HG03520 (cell line): ENCODE measurements around the gene SMIM30.

Experiments
- ATAC-seq: cut with Tn5 transposase; IDR thresholded peaks from one replicate; pipeline ENCODE4 v1.9.1; 2021; ENCODE audit warnings: mild to moderate bottlenecking, moderate library complexity; ENCODE audit not compliant: unreplicated experiment

The SMIM30 gene

DNA sequence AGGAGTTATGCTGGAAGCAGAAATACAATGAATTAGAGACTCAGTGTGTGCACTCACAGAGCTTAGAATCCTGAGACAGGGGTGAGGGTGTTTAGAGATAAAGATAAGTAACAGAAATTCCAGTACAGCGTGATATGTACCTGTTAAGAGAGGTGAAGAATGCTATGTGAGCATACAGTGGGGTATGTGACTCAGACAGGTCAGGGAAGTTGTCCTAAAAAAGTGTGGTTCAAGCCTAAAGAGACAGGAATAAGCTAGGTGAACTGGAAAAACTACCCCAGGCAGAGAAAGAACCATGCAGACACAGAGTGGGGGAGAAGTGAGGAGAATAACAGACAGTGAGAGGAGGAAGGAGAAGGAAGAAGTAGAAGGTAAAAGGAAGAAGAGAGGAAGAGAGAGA lies 8.6 kb downstream of the SMIM30 start:
- no peak for ATAC-seq

DNA sequence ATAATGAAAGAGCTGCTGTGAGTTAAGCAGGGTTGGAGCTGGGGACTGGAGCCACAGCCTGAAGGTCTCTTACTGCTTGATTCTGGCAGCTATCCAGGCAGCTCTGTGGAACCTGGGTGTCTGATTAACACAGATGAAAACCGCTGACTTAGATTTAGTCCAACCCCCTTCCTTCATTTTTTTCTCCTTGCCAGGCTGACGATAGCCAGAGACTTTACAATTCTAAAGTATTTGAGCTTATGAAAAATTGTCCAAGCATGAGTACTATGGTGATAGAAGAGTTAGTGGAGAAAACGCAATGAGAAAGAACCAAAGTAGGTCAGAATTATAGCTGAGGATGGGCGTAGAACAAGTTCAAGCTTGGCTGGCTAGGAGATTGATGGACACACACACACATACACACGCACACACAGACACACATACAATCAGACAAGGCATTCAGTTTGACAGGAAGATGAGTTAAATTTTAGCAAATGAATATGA lies 18.2 kb downstream of the SMIM30 start:
- no peak for ATAC-seq

GRCh38 chr7:113099284-113099919 lies 19.0 kb downstream of the SMIM30 start:
- ATAC-seq: no peak

DNA sequence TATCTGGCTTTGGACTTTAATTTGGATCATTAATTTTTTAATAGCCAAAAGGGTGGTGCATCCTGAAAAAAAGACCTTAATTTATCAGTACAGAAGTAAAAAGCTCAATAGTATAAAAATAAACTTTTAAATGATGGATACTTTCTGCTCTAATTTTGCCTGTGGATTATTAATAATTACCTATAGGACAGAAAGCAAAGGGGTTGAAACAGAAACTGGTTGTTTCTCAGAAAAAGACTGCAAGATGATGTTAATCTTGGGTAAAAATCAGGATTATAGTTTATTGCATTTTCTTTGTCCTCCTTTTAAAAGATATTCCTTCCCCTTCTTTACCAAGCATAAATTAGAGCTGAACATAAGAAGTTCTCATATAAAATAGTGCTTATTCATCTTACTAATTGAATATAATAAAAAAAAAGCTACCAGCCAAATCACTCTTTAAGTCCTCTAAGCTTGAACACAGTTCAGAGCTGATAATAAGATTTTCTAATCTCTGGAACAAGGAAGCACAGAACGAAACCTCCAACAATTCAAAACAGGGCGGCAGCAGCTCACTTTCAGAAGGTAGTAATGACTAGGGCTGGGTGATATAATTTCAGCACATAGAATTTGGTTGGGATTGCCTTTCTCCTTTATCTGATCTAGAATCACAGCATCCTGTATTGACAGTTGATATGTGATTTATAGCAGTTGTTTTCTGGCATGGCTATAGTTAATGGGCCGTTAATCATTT lies 23.7 kb downstream of the SMIM30 start:
- ATAC-seq: no peak

DNA sequence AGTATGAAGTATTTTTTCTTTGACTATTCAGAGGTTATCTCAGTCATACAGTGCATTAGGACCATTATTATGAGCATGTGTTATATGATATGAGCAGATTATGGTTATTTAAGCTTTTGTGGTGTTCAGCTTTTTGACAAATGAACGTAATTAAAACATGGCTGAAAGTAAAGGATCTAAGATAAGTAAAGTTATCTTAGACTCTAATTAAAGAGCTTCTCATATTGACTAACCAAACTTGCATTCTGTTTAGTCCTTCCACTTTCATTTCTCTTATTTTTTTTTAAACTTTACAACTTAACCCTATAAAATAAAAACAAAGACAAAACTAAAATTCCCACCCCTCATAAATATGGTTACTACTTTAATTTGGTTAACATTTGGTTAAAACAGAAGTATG lies 24.8 kb downstream of the SMIM30 start:
- ATAC-seq: no peak

DNA sequence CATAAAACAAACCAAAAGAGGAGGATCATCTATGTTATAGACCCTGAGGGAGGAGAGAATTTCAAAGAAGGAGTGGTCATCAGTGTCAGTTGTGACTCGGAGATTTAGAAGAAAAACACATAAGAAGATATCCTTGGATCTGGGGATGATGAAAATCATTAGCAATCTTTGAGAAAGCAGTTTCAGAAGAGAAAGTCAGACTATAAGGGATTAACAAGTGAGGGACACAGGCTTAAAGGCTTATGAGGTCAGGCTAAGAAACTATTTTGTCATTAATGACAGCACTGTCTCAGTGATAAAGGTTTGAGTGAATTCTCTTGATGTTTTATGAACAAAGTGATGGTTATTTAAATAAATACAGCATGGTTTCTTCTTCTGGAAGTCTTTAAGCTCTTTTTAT lies 25.6 kb downstream of the SMIM30 start:
- no peak for ATAC-seq

DNA sequence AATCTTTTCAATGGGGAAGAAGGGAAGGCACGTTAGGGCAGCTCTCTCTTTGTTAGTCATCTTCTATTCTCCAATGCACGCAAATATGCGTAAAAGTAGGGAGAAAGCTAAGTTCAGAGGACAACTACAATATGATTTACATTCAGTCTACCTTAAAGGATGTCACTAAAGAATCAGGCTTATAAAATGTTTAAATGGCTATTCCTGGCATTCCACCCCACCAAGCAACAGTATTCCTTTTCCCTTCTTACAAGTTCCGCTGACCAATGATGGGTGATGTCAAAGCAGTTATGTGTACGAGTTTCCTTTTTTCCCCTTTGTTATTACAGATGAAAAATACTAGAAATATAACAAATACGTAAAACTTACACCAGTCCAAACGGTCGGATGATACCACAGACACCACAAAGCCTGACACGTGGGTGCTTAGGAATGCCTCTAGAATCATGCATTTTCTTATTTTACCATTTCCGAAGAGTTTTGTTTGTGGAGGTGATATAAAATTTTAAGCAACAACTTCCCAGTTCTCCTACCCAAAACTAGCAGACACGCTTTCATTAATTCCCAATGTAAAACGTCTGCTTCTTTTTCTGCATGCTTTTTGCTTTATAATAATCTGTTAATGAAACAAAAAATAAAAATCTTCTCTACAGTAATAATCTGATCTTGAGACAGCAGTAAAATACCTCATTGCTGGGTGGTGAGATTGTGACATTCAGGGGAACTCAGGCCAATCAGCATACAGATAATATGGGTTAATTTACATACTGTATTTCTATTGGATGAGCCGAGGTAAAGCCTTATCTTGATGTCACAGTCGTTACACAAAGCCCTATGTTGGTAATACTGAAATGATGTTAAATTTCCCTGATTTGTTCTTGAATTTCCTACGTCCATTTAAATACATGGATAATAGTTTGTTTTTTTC lies 31.0 kb downstream of the SMIM30 start:
- no peak for ATAC-seq

DNA sequence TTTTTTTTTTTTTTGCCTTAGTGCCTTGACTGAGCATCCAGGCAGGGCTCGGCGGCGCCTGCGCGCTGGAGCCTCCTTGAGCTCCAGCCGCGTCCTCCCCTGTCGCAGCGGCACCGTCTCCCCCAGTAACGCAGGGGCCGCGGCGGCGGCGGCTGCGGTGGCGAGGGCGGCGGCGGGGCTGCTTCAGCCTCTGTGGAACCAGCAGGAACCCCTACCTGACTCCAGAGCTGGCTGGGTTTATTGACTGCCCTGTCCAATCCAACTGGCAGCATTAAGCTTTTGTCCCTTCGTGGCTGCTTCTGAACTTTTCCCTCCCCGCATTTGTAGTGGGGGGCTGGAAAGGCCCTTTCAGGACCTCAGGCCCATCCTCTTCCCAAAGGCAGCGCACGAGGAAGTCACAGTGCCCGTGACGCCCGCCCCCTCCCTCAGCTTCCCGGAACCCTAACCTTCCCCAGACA lies 31.9 kb downstream of the SMIM30 start, which contains the start of gene GPR85:
TSS of gene GPR85 (minus strand) at position 397 of the 458 bp plus-strand sequence. CDS start 2,106 bp downstream, outside the sequence.
- ATAC-seq: no peak

DNA sequence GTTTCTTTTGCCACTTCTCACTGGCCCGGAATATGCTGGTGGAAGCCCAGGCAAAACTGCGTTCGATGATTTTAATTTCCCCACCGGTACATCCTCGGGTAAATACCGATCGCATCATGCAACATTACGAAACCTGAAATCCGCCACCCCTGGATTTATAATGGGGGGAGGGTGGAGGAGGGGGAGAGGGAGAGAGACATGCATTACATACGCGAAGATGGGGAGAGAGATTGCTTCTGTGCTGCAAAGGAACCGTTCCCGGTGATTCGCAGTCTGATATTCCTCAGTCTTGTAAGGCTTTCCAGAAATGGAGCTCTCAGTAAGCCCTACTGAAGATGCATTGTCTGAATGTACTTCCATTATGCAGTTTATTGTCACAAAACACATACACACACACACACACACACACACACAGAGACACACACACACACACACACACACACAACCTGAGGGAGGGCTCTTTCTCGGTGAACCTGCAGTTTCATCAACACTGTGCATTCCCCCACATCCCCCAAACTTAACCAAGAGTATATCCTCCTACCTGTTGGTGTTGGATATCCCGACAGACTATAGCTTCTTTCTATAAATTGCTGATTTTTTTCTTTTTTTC lies 32.5 kb downstream of the SMIM30 start:
- ATAC-seq: no peak

GRCh38 chr7:113084496-113085172 lies 33.7 kb downstream of the SMIM30 start:
- no peak for ATAC-seq

DNA sequence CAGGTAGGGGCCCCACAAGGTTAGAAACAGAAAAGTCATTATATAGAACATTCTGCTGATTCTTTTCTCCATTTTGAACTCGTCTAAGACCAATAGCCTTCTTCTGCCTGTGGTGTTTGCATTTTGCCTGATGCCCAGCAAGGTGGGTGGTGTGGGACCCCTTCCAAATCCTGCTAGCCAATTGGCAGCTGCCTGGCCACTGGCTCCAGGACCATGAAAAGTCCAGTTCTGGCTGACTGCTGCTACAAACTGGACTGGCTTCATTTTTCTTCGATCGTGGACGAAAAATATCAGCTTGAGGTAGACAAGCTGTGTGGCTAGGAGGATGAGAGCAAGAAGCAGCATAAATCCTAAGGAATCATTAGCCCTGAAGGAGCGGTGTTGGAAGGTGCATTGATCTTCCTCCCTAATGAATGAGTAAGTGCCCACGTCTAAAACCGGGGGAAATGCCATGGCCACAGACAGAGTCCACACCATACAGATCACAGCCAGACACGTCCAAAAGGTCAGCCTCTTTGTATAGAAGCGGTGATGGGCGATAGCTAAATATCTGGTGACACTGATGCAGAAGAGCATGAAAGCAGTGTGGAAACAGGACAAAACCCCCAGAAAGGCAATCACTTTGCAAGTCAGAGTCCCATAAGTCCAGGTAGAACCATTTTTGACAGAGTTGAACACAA lies 34.4 kb downstream of the SMIM30 start:
- ATAC-seq: no peak

GRCh38 chr7:113083132-113083815 lies 35.1 kb downstream of the SMIM30 start:
- peak; percentile 75 for ATAC-seq

GRCh38 chr7:113078331-113078730 lies 40.0 kb downstream of the SMIM30 start:
- no peak for ATAC-seq

DNA sequence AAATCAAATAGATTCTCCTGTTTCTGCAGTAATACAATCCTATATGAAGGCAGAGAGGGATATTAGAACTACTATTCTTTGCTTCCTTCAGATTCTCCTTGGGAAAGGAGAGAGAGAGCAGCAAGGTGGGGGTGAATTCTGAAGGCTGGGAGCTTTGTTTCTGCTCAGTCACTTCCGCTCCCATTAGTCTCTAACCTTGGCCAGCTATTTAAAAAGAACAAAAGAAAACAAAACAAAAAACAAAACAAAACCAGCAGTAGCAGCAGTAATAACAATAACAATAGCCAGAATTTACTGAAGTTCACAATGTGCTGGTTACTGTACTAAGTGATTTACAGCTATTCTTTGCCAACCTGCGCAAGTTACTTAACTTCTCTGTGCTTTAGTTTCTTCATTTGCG lies 41.7 kb downstream of the SMIM30 start:
- ATAC-seq: no peak

- no peak for ATAC-seq
These were observed 46.9 kb downstream of the SMIM30 start for GRCh38 chr7:113071465-113071864.
